ENCODE data around the gene RPIA.

DNA sequence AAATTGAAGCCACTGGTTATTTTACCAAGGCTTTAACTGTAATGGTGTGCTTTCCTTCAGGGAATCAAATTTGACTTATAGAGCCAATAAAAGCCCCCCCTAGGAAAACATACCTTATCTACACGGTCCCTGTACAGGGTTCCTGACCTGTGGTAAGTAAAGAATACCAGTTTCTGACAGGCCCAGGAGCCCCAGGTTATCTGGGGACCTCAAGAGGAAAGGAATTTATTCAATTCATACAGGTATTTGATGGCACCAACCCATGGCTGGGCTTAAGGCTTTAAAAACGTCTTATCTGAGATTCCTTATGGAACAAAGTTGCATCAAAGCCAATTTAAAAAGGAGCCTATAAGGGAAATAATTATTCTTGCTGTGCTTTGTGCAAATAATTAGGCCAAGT is 7.0 kb upstream of the RPIA start:
- TF ChIP-seq, protein P1, sequence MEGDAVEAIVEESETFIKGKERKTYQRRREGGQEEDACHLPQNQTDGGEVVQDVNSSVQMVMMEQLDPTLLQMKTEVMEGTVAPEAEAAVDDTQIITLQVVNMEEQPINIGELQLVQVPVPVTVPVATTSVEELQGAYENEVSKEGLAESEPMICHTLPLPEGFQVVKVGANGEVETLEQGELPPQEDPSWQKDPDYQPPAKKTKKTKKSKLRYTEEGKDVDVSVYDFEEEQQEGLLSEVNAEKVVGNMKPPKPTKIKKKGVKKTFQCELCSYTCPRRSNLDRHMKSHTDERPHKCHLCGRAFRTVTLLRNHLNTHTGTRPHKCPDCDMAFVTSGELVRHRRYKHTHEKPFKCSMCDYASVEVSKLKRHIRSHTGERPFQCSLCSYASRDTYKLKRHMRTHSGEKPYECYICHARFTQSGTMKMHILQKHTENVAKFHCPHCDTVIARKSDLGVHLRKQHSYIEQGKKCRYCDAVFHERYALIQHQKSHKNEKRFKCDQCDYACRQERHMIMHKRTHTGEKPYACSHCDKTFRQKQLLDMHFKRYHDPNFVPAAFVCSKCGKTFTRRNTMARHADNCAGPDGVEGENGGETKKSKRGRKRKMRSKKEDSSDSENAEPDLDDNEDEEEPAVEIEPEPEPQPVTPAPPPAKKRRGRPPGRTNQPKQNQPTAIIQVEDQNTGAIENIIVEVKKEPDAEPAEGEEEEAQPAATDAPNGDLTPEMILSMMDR (IDR thresholded peaks at IDR 0.05 in 4 of 5, conservative IDR thresholded peaks at IDR 0.05 in 1 of 5): no peak
- no peak for TF ChIP-seq POLR2A (IDR thresholded peaks at IDR 0.05)
